ENCODE measurements around the gene EYA3. TPM values are rescaled to one million over a fixed set of nuclear protein-coding genes. Genes with fewer than 3 reads are reported as not detected.

The EYA3 gene
- total RNA-seq, 1 experiment from 2014 or later: 17.1 TPM

DNA sequence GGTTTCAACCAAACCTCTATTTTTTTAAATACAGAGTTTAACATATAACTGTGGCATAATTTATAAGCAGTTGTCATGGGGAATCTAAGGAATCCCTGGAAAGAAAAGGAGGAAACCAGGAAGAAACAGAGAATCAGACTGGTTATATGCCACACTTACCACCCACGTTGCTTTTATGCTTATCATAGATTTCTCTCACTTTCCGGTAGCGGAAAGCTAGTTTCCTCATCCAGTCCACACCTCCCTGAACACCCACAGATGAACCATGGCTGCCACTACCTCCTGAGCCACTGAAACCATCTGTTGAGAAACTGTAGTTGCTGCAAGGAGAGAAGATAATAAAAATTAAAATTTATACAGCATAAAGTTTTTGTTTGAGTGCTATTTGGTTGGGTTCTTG, 95.2 kb downstream of the EYA3 start:
- DNase-seq (no peak), ATAC-seq (no peak)
- Histone ChIP-seq H3K79me2 (ENCODE audit: low read length) (no peaks in the 10 kb centered on the region), H2AFZ (ENCODE audit: low read length) (no peak overlapping the region), H3K4me1 (ENCODE audit: insufficient read depth, low read length) (no peaks in the 10 kb centered on the region), H3K36me3 (ENCODE audit: low read depth, low read length) (peaks cover 45% of the 10 kb centered on the region), H3K9me2 (replicated peaks; ENCODE audit: low read length) (no peaks in the 10 kb centered on the region), H3F3A (ENCODE audit: low read length, unreplicated experiment) (no peaks in the 10 kb centered on the region), H3K27me3 (ENCODE audit: low read length) (no peaks in the 10 kb centered on the region), H3K9me3 (ENCODE audit: low read length) (no peaks in the 10 kb centered on the region), H3K27ac (ENCODE audit: low read length) (no peak overlapping the region), H4K20me1 (ENCODE audit: low read length) (no peaks in the 10 kb centered on the region), H3K4me3 (ENCODE audit: low read length) (no peak overlapping the region), H3K4me2 (ENCODE audit: low read length) (no peak overlapping the region), H3K9ac (ENCODE audit: low read length) (no peak overlapping the region)
- no TSS peak for BruUV-seq (replicated peaks)
- intact Hi-C loops (cut with micrococcal nuclease): no loop called here
- TF ChIP-seq EZH2 (IDR thresholded peaks at IDR 0.05; ENCODE audit: low read length, unreplicated experiment): no peak
- TF ChIP-seq, protein P1, sequence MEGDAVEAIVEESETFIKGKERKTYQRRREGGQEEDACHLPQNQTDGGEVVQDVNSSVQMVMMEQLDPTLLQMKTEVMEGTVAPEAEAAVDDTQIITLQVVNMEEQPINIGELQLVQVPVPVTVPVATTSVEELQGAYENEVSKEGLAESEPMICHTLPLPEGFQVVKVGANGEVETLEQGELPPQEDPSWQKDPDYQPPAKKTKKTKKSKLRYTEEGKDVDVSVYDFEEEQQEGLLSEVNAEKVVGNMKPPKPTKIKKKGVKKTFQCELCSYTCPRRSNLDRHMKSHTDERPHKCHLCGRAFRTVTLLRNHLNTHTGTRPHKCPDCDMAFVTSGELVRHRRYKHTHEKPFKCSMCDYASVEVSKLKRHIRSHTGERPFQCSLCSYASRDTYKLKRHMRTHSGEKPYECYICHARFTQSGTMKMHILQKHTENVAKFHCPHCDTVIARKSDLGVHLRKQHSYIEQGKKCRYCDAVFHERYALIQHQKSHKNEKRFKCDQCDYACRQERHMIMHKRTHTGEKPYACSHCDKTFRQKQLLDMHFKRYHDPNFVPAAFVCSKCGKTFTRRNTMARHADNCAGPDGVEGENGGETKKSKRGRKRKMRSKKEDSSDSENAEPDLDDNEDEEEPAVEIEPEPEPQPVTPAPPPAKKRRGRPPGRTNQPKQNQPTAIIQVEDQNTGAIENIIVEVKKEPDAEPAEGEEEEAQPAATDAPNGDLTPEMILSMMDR (conservative IDR thresholded peaks at IDR 0.05; ENCODE audit: low read depth, low read length): no peak
- TF ChIP-seq EZH2phosphoT487 (IDR thresholded peaks at IDR 0.05; ENCODE audit: borderline replicate concordance, low read length): no peak
- ChIA-PET CTCF (no interaction called here), POLR2A (ENCODE audit: unreplicated experiment) (no interaction called here)

DNA sequence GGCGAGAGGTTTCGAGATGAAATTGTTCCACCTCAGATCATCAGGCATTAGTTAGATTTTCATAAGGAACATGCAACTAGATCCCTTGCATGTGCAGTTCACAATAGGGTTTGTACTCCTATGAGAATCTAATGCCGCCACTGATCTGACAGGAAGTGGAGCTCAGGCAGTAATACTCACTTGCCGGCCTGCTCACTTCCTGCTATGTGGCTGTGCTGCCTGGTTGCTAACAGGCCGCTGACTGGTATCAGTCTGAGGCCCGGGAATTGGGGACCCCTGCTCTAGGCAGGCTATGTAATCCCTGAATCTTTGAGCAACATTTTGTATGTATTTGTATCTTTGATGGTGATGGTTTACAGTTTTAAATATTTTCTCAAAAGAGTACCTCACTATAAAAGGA, 96.1 kb downstream of the EYA3 start:
- no peak overlapping the region for H3K4me2 ChIP-seq (ENCODE audit: low read length)
- DNase-seq: no peak
- H3K9me2 ChIP-seq (replicated peaks; ENCODE audit: low read length): no peaks in the 10 kb centered on the region
- no peak overlapping the region for H3K27ac ChIP-seq (ENCODE audit: low read length)
- no peaks in the 10 kb centered on the region for H4K20me1 ChIP-seq (ENCODE audit: low read length)
- no peaks in the 10 kb centered on the region for H3K79me2 ChIP-seq (ENCODE audit: low read length)
- peaks cover 45% of the 10 kb centered on the region for H3K36me3 ChIP-seq (ENCODE audit: low read depth, low read length)
- H3K27me3 ChIP-seq (ENCODE audit: low read length): no peaks in the 10 kb centered on the region
- no peak overlapping the region for H3K4me3 ChIP-seq (ENCODE audit: low read length)
- H3K9me3 ChIP-seq (ENCODE audit: low read length): no peaks in the 10 kb centered on the region
- ChIA-PET POLR2A (ENCODE audit: unreplicated experiment) (no interaction called here), CTCF (no interaction called here)
- no peak for ATAC-seq
- H3K4me1 ChIP-seq (ENCODE audit: insufficient read depth, low read length): no peaks in the 10 kb centered on the region
- no peaks in the 10 kb centered on the region for H3F3A ChIP-seq (ENCODE audit: low read length, unreplicated experiment)
- no peak overlapping the region for H2AFZ ChIP-seq (ENCODE audit: low read length)
- no peak overlapping the region for H3K9ac ChIP-seq (ENCODE audit: low read length)
- no TSS peak for BruUV-seq (replicated peaks)
- intact Hi-C loops (cut with micrococcal nuclease): no loop called here
- TF ChIP-seq, protein P1 (conservative IDR thresholded peaks at IDR 0.05; ENCODE audit: low read depth, low read length): no peak
- TF ChIP-seq EZH2 (IDR thresholded peaks at IDR 0.05; ENCODE audit: low read length, unreplicated experiment) (no peak), EZH2phosphoT487 (IDR thresholded peaks at IDR 0.05; ENCODE audit: borderline replicate concordance, low read length) (no peak)

DNA sequence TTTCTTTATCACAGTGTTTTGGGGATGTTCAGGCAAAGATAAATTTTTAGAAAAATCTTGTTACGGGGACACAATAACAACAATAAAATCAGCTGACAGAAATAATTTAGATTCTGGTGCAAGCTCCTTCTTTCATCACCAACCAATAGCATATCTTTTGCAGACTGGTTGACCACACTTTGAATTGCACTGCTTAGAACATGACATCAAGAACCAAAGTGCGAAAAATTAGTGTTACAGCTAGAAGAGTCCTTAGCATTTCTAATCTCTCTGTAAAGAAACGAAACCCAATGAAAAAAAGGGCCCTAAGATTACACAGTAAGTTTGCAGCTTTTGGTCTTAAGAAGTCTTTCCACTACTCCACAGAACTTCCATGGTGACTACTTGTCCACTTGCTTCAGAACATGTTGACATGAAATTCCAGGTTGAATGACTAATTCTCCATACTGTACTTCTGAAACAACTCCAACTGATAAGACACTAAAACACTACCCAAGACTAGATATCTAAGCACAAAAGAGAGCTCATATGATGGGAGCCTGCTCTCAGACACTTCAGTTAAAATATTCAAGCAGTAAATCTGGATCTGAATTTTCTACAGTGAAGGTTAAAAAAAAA, 97.4 kb downstream of the EYA3 start:
- DNase-seq (no peak), ATAC-seq (no peak)
- no peaks in the 10 kb centered on the region for H3K4me1 ChIP-seq (ENCODE audit: insufficient read depth, low read length)
- intact Hi-C loops (cut with micrococcal nuclease): no loop called here
- no peak overlapping the region for H3K4me2 ChIP-seq (ENCODE audit: low read length)
- no peaks in the 10 kb centered on the region for H3K9me3 ChIP-seq (ENCODE audit: low read length)
- H3K36me3 ChIP-seq (ENCODE audit: low read depth, low read length): peaks cover 33% of the 10 kb centered on the region
- TF ChIP-seq EZH2 (IDR thresholded peaks at IDR 0.05; ENCODE audit: low read length, unreplicated experiment): no peak
- TF ChIP-seq, protein P1 (conservative IDR thresholded peaks at IDR 0.05; ENCODE audit: low read depth, low read length): no peak
- H3F3A ChIP-seq (ENCODE audit: low read length, unreplicated experiment): no peaks in the 10 kb centered on the region
- H3K9ac ChIP-seq (ENCODE audit: low read length): no peak overlapping the region
- H3K4me3 ChIP-seq (ENCODE audit: low read length): no peak overlapping the region
- H3K9me2 ChIP-seq (replicated peaks; ENCODE audit: low read length): no peaks in the 10 kb centered on the region
- no peaks in the 10 kb centered on the region for H3K79me2 ChIP-seq (ENCODE audit: low read length)
- no peak overlapping the region for H2AFZ ChIP-seq (ENCODE audit: low read length)
- H3K27me3 ChIP-seq (ENCODE audit: low read length): no peaks in the 10 kb centered on the region
- H4K20me1 ChIP-seq (ENCODE audit: low read length): no peaks in the 10 kb centered on the region
- CTCF ChIA-PET: no interaction called here
- POLR2A ChIA-PET (ENCODE audit: unreplicated experiment): no interaction called here
- no peak overlapping the region for H3K27ac ChIP-seq (ENCODE audit: low read length)
- no TSS peak for BruUV-seq (replicated peaks)

All from PC-3 (cell line).